Cardiac muscle cell (in vitro differentiated cells and primary cell): ENCODE data around the gene THADA. TPM values are rescaled to one million over a fixed set of nuclear protein-coding genes. Genes with fewer than 3 reads are reported as not detected.

Source experiments
- DNase-seq, 2 donors: peaks; one replicate each; pipeline versions ENCODE4 v3.0.0 to v3.0.0-alpha.2; 2010 to 2017; ENCODE audit warnings: low read depth in 1 of 2, low spot score in 1 of 2
- H3K27ac ChIP-seq: fragments of 200-600 bp; sonication (generic); 2 replicates; pipeline ENCODE4 v1.5.1; 2016
- H3K27me3 ChIP-seq: fragments of 200-600 bp; sonication (generic); 2 replicates; pipeline ENCODE4 v1.6.0; 2016; ENCODE audit warnings: control low read depth
- H3K36me3 ChIP-seq: fragments of 200-600 bp; sonication (generic); 2 replicates; pipeline ENCODE4 v1.5.1; 2016; ENCODE audit warnings: control low read depth
- H3K4me1 ChIP-seq: fragments of 200-600 bp; sonication (generic); 2 replicates; pipeline ENCODE4 v1.8.1; 2017; ENCODE audit warnings: low read depth, mild to moderate bottlenecking, mixed run types
- H3K4me3 ChIP-seq: fragments of 200-600 bp; sonication (generic); 2 replicates; pipeline ENCODE4 v1.5.1; 2016; ENCODE audit warnings: mild to moderate bottlenecking
- H3K9me3 ChIP-seq: fragments of 200-600 bp; sonication (generic); 2 replicates; pipeline ENCODE4 v1.5.1; 2017; ENCODE audit warnings: low read depth, mild to moderate bottlenecking, control low read depth
- polyA plus RNA-seq: library from polyadenylated mRNA; unstranded; fragments of >200 nt; fragmentation: Nextera tagmentation; extraction: Ambion mirVana; gene quantifications from 2 replicates; pipeline ENCODE4 v1.2.1, GENCODE V29; 2016
- total RNA-seq: library from RNA; depleted of rRNA; stranded (reverse); fragments of >200 nt; gene quantifications from 2 replicates; pipeline ENCODE4 v1.2.3, GENCODE V29; 2016
- TF ChIP-seq, protein P1 (sequence below): IDR thresholded peaks from 2 replicates; pipeline ENCODE4 v1.5.1; 2012; ENCODE audit warnings: low read depth, mild to moderate bottlenecking, low read length

Gene THADA
- total and polyA plus RNA-seq, 2 experiments from 2014 or later, result 11.9 to 17.3 TPM

DNA sequence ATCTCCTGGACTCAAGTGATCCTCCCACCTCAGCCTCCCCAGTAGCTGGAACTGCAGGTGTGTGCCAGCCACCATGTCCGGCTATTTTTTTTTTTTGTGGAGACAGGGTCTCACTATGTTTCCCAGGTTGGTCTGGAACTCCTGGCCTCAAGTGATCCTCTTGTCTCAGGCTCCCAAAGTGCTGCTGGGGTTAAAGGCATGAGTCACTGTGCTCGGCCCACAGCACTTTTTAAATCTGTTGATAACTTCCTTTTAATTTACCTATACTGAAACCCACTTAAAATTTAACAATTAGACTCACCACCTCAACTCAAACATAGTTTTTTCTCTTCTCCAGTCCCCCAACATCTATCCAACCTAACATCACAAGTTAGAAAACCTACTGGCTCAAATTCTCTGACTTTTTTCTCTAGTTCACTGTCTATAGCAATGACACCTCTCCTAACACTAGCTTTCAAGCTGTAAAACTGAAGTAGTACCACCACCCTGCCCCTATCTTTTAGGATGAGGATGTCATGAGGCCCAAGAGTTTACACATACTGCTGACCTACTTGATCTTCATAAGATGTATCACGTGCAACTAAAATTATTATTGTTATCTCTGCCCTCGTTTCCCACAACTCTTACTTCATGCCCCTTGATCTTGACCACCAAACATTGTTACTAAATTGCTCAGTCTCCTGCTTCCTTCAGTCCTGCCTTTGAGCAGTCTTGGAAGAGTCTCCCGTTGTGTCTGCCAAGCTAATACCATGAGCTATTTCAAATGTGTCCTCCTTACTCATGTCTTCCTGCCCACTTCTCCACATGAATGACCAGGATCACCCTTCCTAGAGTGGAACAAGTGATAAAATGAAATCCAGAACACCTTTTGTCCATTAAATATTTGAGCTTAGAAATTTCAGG is 227.1 kb downstream of the THADA start:
- no peak overlapping the region for H3K27ac ChIP-seq
- no peaks in the 10 kb centered on the region for H3K27me3 ChIP-seq
- H3K4me1 ChIP-seq, result peaks cover 24% of the 10 kb centered on the region
- H3K36me3 ChIP-seq, result no peaks in the 10 kb centered on the region
- H3K4me3 ChIP-seq, result no peak overlapping the region
- H3K9me3 ChIP-seq, result no peaks in the 10 kb centered on the region
- peak in 1 of 2 donors; percentile 53 for DNase-seq
- TF ChIP-seq, protein P1, sequence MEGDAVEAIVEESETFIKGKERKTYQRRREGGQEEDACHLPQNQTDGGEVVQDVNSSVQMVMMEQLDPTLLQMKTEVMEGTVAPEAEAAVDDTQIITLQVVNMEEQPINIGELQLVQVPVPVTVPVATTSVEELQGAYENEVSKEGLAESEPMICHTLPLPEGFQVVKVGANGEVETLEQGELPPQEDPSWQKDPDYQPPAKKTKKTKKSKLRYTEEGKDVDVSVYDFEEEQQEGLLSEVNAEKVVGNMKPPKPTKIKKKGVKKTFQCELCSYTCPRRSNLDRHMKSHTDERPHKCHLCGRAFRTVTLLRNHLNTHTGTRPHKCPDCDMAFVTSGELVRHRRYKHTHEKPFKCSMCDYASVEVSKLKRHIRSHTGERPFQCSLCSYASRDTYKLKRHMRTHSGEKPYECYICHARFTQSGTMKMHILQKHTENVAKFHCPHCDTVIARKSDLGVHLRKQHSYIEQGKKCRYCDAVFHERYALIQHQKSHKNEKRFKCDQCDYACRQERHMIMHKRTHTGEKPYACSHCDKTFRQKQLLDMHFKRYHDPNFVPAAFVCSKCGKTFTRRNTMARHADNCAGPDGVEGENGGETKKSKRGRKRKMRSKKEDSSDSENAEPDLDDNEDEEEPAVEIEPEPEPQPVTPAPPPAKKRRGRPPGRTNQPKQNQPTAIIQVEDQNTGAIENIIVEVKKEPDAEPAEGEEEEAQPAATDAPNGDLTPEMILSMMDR, result no peak

DNA sequence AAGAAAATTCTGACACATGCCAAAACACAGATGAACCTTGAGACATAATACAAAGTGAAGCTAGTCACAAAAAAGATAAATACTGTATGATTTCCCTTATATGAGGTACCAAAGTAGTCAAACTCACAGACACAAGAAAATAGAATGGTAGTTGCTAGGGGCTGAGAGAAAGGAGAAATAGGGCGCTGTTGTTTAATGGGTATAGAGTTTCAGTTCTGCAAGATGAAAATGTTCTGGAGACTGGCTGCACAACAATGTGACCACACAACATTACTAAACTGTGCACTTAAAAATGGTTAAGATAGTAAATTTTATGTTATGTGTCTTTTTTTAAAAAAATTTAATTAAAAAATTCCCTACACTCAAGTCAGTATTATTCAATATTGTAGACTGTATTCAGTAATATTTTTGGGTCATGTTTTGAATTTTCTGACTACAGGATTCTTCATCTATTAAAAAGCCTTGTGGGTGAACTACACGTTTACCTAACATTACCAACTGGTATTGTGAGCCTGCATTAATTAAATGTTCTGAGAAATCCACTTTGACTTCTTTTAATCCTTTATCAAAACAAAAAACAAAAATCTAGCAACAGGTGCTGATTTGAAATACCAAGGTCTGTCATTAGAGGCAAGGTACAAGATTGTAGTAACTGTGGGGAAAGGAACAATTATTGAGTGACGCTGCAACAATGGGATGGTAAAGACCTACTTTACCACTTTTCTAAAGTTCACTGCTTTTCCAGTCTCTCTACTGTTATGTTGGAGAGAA is 228.6 kb downstream of the THADA start:
- TF ChIP-seq, protein P1, result no peak
- no peak for DNase-seq
- Histone ChIP-seq H3K36me3 (no peaks in the 10 kb centered on the region), H3K9me3 (no peaks in the 10 kb centered on the region), H3K4me3 (no peak overlapping the region), H3K27ac (no peak overlapping the region), H3K27me3 (no peaks in the 10 kb centered on the region), H3K4me1 (peaks cover 19% of the 10 kb centered on the region)

DNA sequence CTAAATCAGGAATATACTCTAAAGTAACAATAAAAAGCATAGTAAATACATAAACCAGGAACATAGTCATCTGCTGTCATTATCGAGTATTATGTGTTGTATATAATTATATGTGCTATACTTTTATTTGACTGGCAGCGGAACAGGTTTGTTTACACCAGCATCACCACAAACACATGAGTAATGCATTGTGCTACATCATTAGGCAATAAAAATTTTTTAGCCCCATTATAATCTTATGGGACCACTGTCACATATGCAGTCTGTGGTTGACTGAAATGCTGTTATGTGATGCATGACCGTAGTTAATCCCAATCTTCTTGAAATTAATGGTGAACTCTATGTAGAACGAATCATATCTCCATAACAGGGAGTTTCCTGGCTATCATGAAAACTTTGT is 232.7 kb downstream of the THADA start:
- Histone ChIP-seq H3K27ac (no peak overlapping the region), H3K4me3 (no peak overlapping the region), H3K36me3 (no peaks in the 10 kb centered on the region), H3K4me1 (no peaks in the 10 kb centered on the region), H3K9me3 (no peaks in the 10 kb centered on the region), H3K27me3 (no peaks in the 10 kb centered on the region)
- DNase-seq, result no peak
- TF ChIP-seq, protein P1, result no peak

DNA sequence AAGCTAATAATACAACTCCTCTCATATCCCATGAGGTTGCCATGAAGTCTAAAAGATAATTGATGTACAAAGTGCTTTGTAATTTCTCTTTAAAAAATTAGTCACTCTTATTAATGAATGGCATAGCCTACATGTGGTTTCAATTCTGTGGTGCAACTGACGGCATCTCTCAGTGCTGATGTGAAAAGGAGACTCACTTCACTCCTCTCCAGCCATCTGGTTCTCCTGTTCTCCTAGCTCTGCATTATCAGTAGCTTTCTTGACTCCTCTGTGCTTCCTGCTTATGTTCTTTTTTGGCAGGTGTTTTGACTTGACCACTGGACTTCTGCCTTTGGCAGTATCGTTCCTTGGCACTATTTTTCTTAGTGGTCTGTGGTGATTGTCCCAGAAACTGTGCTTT is 234.6 kb downstream of the THADA start:
- Histone ChIP-seq H3K27me3 (no peaks in the 10 kb centered on the region), H3K4me1 (no peaks in the 10 kb centered on the region), H3K4me3 (no peak overlapping the region), H3K36me3 (no peaks in the 10 kb centered on the region), H3K27ac (no peak overlapping the region), H3K9me3 (no peaks in the 10 kb centered on the region)
- TF ChIP-seq, protein P1, result no peak
- DNase-seq, result peak in 1 of 2 donors; percentile 6

DNA sequence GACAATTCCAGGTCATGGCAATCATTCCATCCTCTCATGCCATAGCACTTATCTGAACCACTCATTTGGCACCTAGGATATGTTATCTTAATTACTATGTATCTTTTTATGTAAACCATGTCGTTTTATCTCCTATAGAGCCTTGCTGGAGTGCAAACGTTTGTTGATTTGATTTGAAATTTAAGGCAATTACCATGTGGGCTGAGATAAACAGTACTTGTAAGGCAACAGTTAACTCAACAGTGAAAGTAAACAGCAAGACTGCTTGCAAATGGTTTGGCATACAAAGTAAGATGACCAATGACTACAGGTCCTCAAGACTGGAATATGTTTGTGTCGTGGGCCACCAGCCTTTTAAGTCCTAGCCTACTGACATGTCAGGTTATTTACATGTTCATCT is 235.7 kb downstream of the THADA start:
- no peaks in the 10 kb centered on the region for H3K9me3 ChIP-seq
- no peak overlapping the region for H3K4me3 ChIP-seq
- no peaks in the 10 kb centered on the region for H3K27me3 ChIP-seq
- DNase-seq, result no peak
- no peaks in the 10 kb centered on the region for H3K4me1 ChIP-seq
- no peak overlapping the region for H3K27ac ChIP-seq
- H3K36me3 ChIP-seq, result no peaks in the 10 kb centered on the region
- TF ChIP-seq, protein P1, result no peak
